K562 (cell line): ENCODE results near the gene FASN. TPM values are rescaled to one million over a fixed set of nuclear protein-coding genes. Genes with fewer than 3 reads are reported as not detected.
A peak's percentile ranks its signal among the peaks of the same experiment; 100 is the strongest.

Experiments used
- AFF4 ChIP-seq: sonication (generic); formaldehyde crosslinking; IDR thresholded peaks from 2 replicates; pipeline ENCODE4 v1.8.0; 2023; ENCODE audit warnings: mild to moderate bottlenecking, missing genetic modification reagents
- CHAMP1 ChIP-seq: fragments of 450-650 bp; IDR thresholded peaks from 2 replicates; pipeline ENCODE4 v1.6.1; 2016; ENCODE audit warnings: mild to moderate bottlenecking
- TEAD4 ChIP-seq, 2 experiments: sonication (generic) in 1 of 2; formaldehyde crosslinking in 1 of 2; IDR thresholded peaks; 2 replicates each; pipeline versions ENCODE4 v1.6.1 to v1.8.0; 2012 to 2022; ENCODE audit warnings: borderline replicate concordance in 1 of 2, inconsistent platforms in 1 of 2, low read length in 1 of 2, mild to moderate bottlenecking in 1 of 2, missing genetic modification reagents in 1 of 2
- ZNF165 ChIP-seq: fragments of 250-450 bp; sonication (Bioruptor Pico); IDR thresholded peaks from 2 replicates; pipeline ENCODE4 v1.4.0; 2020; ENCODE audit warnings: borderline replicate concordance
- polyA plus RNA-seq, 8 experiments: library from polyadenylated mRNA; depleted of rRNA in 4 of 8; stranded (reverse) in 5 of 8; unstranded in 3 of 8; fragments of >200 nt; fragmentation: Nextera tagmentation in 2 of 8; fragmentation: Illumina TruSeq in 1 of 8; extraction: Ambion mirVana in 2 of 8; extraction: Trizol in 1 of 8; gene quantifications; 2 replicates each; pipeline versions ENCODE4 v1.2.1 to v1.2.3, GENCODE V29; 2011 to 2014; ENCODE audit warnings: inconsistent platforms in 1 of 8, missing spikeins in 1 of 8
- total RNA-seq, 7 experiments: library from RNA; depleted of rRNA in 6 of 7; stranded (reverse); fragments of >200 nt in 6 of 7; fragmentation: Illumina TruSeq in 2 of 7; extraction: Trizol in 2 of 7; gene quantifications; 2 replicates each; pipeline versions ENCODE4 v1.2.1 to v1.2.3, GENCODE V29; 2011 to 2021; ENCODE audit warnings: low replicate concordance in 1 of 7
- TF ChIP-seq, protein P1 (sequence below): fragments of 450-650 bp; IDR thresholded peaks from 2 replicates; pipeline ENCODE4 v1.6.1; 2016; ENCODE audit warnings: borderline replicate concordance
- TF ChIP-seq, protein P2 (sequence below): fragments of 450-650 bp; formaldehyde crosslinking; IDR thresholded peaks from 2 replicates; pipeline ENCODE4 v1.4.0; 2020; ENCODE audit warnings: mild to moderate bottlenecking, moderate library complexity

FASN gene
- total and polyA plus RNA-seq, 9 of the 15 experiments (the other 6 are each of a cell fraction or from before 2014, with no cell fraction given), result 0.15 to 663 (median 49.9) TPM

DNA sequence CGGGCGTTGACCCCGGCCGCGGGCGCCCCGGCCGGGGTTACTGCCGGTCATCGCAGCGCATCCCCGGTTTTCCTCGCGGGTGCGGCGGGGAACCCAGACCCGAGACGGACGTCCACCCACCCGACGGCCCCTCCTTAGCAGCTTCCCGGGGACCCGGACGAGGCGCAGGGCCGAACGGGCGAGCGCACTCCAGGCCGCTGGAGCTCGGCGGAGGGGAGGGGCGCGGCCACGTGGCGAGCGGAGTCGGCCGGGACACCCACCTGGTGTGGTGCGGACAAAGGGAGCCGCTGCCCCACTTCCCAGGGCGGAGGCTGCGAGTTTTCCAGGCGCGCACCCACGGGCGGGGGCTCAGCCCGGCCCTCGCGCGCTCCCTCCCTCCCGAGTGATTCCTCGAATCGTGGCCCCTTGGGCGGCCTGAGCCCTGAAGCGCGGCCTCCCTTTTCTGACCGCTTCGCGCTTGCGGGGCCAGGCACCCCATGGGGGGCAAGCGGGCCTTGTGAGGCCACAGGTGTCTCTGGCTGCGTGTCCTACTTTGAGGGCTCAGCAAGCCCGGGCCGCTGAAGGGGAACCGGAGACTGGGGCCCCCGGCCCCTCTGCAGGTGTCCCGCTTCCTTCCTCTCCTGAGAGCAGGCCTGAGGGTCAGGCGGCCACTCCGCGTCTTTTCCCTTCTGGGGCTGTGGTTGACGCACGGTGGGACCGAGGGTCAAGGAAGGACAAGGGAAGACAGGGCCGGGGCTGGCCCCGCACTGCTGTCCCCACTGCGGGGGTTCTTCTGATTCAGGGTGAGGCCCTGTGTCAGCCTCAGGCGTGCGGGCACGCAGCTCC, 1.1 kb upstream of the FASN start (continued):
- TF ChIP-seq AFF4 (peak; percentile 86; the same call in 1 of the 2 replicates), ZNF165 (CRISPR knock-in tag) (no peak), CHAMP1 (no peak), TEAD4 (IDR thresholded peaks at IDR 0.05; ENCODE audit: low read length) (no peak), TEAD4 (CRISPR knock-in tag; IDR thresholded peaks at IDR 0.05; ENCODE audit: borderline replicate concordance) (no peak)
- TF ChIP-seq, protein P1, sequence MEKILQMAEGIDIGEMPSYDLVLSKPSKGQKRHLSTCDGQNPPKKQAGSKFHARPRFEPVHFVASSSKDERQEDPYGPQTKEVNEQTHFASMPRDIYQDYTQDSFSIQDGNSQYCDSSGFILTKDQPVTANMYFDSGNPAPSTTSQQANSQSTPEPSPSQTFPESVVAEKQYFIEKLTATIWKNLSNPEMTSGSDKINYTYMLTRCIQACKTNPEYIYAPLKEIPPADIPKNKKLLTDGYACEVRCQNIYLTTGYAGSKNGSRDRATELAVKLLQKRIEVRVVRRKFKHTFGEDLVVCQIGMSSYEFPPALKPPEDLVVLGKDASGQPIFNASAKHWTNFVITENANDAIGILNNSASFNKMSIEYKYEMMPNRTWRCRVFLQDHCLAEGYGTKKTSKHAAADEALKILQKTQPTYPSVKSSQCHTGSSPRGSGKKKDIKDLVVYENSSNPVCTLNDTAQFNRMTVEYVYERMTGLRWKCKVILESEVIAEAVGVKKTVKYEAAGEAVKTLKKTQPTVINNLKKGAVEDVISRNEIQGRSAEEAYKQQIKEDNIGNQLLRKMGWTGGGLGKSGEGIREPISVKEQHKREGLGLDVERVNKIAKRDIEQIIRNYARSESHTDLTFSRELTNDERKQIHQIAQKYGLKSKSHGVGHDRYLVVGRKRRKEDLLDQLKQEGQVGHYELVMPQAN, result peak; percentile 50; the same call in 1 of the 2 replicates
- TF ChIP-seq, protein P2, sequence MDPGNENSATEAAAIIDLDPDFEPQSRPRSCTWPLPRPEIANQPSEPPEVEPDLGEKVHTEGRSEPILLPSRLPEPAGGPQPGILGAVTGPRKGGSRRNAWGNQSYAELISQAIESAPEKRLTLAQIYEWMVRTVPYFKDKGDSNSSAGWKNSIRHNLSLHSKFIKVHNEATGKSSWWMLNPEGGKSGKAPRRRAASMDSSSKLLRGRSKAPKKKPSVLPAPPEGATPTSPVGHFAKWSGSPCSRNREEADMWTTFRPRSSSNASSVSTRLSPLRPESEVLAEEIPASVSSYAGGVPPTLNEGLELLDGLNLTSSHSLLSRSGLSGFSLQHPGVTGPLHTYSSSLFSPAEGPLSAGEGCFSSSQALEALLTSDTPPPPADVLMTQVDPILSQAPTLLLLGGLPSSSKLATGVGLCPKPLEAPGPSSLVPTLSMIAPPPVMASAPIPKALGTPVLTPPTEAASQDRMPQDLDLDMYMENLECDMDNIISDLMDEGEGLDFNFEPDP (CRISPR knock-in tag), result 0 out of 2 replicates have a peak, but pooled peaks have one; percentile 72
